CD4-positive, alpha-beta memory T cell (primary cell): ENCODE results near the gene GPR176. TPM values are rescaled to one million over a fixed set of nuclear protein-coding genes. Genes with fewer than 3 reads are reported as not detected.
"Not testable (repeated sequence)": the region's sequence is repeated elsewhere in the genome, so short reads cannot be mapped to it uniquely, and the experiment has no call there.

Source experiments
- CTCF ChIA-PET: fragments of 350-600 bp; sonication (Branson Sonifier 250); formaldehyde crosslinking; loops from one replicate; lab custom pipeline; 2021; ENCODE audit warnings: inconsistent platforms; ENCODE audit not compliant: partially characterized antibody; lab: Charles Lee
- POLR2A ChIA-PET: fragments of 350-600 bp; sonication (Branson Sonifier 250); formaldehyde crosslinking; loops from one replicate; lab custom pipeline; 2021; ENCODE audit not compliant: partially characterized antibody; lab: Charles Lee
- DNase-seq, 5 donors: peaks; one replicate each; pipeline versions ENCODE4 v3.0.0 to v3.0.0-alpha.2; 2020 to 2022; ENCODE audit warnings: mixed read lengths in 1 of 5
- H3K27ac ChIP-seq: one replicate; pipeline ENCODE4 v1.7.0; 2013; ENCODE audit warnings: low read depth, low read length
- H3K27me3 ChIP-seq: 2 replicates; pipeline ENCODE4 v1.7.0; 2013; ENCODE audit warnings: mild to moderate bottlenecking, low read length, moderate library complexity; ENCODE audit not compliant: insufficient read depth
- H3K36me3 ChIP-seq: 2 replicates; pipeline ENCODE4 v1.7.0; 2013; ENCODE audit warnings: mild to moderate bottlenecking, low read length, moderate library complexity; ENCODE audit not compliant: insufficient read depth
- H3K4me1 ChIP-seq: 2 replicates; pipeline ENCODE4 v1.7.0; 2013; ENCODE audit warnings: mild to moderate bottlenecking, low read length, moderate library complexity; ENCODE audit not compliant: insufficient read depth
- H3K4me3 ChIP-seq, 2 donors: one replicate each; pipeline ENCODE4 v1.7.0; 2013; ENCODE audit warnings: low read length in 2 of 2, mild to moderate bottlenecking in 1 of 2
- H3K9me3 ChIP-seq, 2 donors: one replicate each; pipeline ENCODE4 v1.7.0; 2013; ENCODE audit warnings: low read length in 2 of 2, control low read depth in 1 of 2; ENCODE audit not compliant: control insufficient read depth in 1 of 2
- H3K27ac Mint-ChIP-seq, 7 donors: one replicate each; pipeline ENCODE4 v1.8.0; 2020 to 2021; ENCODE audit warnings: mixed read lengths in 7 of 7, mild to moderate bottlenecking in 6 of 7, inconsistent platforms in 3 of 7, moderate library complexity in 3 of 7
- H3K27me3 Mint-ChIP-seq, 2 donors: one replicate each; pipeline ENCODE4 v1.8.0; 2020 to 2021; ENCODE audit warnings: mixed read lengths in 2 of 2
- H3K36me3 Mint-ChIP-seq, 2 donors: one replicate each; pipeline ENCODE4 v1.8.0; 2020 to 2021; ENCODE audit warnings: mixed read lengths in 2 of 2, inconsistent platforms in 1 of 2, mild to moderate bottlenecking in 1 of 2
- H3K4me1 Mint-ChIP-seq, 4 donors: one replicate each; pipeline ENCODE4 v1.8.0; 2020 to 2021; ENCODE audit warnings: mixed read lengths in 4 of 4, mild to moderate bottlenecking in 1 of 4
- H3K4me3 Mint-ChIP-seq, 8 donors: one replicate each; pipeline ENCODE4 v1.8.0; 2020 to 2021; ENCODE audit warnings: mixed read lengths in 8 of 8, mild to moderate bottlenecking in 7 of 8, moderate library complexity in 6 of 8, inconsistent platforms in 3 of 8
- H3K9me3 Mint-ChIP-seq, 8 donors: one replicate each; pipeline ENCODE4 v1.8.0; 2020 to 2021; ENCODE audit warnings: mixed read lengths in 8 of 8, mild to moderate bottlenecking in 5 of 8, inconsistent platforms in 3 of 8, moderate library complexity in 1 of 8
- intact Hi-C: fragments of 100-400 bp; cut with micrococcal nuclease; formaldehyde crosslinking; loops from one replicate; pipeline ENCODE4 v1.15.1; 2023
- polyA plus RNA-seq, 2 donors: library from polyadenylated mRNA; unstranded; fragments of 300-500 nt; fragmentation: Illumina TruSeq; gene quantifications; one replicate each; pipeline ENCODE4 v1.2.3, GENCODE V29; 2021
- total RNA-seq, 2 experiments: library from RNA; stranded (reverse); gene quantifications; one replicate each; pipeline ENCODE4 v1.2.3, GENCODE V29; 2021

Gene GPR176
- total and polyA plus RNA-seq, 4 experiments from 2014 or later: not detected

DNA sequence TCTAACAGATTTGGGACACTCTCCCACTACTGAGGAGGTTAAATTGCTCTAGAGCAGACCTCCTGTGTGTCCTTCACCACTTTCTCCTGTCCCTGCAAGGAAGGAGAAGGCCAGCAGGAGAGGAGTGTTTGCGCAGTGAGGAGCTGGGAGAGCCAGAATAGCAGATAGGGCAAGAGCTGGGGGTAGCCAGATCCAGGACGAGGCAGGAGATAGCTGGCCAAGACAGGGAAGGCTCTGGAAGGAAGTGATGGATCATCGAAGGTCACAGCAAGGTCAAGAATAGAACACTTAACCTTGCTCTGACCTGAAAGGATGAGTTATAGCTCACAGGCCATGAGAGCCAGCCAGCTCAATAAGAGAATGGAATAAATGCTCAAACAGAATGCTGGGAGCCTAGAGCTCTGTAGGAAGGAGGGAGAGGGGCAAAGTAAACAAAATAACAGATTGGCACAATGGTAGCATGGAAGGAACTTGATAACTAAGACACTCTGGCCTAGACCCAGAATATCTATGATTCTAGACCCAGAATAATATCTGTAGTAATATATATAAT is 99.9 kb downstream of the GPR176 start:
- Mint-ChIP-seq H3K27ac (no peak overlapping the region), H3K36me3 (no peaks in the 10 kb centered on the region), H3K4me1 (no peaks in the 10 kb centered on the region), H3K4me3 (no peak overlapping the region), H3K27me3 (peaks cover 4% of the 10 kb centered on the region in 2 donors), H3K9me3 (no peaks in the 10 kb centered on the region)
- H3K27ac ChIP-seq: no peak overlapping the region
- no peaks in the 10 kb centered on the region for H3K4me1 ChIP-seq
- intact Hi-C loops: no loop called here
- H3K9me3 ChIP-seq: no peaks in the 10 kb centered on the region
- H3K36me3 ChIP-seq: no peaks in the 10 kb centered on the region
- no peak for DNase-seq
- CTCF ChIA-PET: no interaction called here
- H3K27me3 ChIP-seq: no peaks in the 10 kb centered on the region
- POLR2A ChIA-PET: no interaction called here
- H3K4me3 ChIP-seq: no peak overlapping the region

DNA sequence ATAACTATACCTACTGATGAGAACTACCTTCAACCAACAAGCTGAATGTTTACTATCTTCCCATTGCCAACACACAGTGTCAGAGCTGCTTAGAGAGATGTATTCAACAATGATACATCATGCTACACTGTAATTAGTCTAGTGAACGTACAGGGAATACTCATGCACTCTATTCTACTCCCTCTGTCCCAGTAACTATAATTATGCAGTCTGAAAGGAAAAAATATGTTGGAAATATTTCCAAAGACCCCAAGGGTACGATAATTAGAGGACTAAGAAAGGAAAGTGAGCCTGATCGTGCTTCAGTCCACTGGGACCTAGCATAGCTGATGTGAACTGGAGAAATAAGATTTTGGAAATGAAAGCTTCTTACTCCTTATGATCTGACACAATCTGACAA is 100.5 kb downstream of the GPR176 start:
- no peaks in the 10 kb centered on the region for H3K27me3 ChIP-seq
- CTCF ChIA-PET: no interaction called here
- Mint-ChIP-seq H3K4me3 (no peak overlapping the region), H3K9me3 (no peaks in the 10 kb centered on the region), H3K27ac (no peak overlapping the region), H3K27me3 (peaks cover 4% of the 10 kb centered on the region in 2 donors), H3K36me3 (no peaks in the 10 kb centered on the region), H3K4me1 (no peaks in the 10 kb centered on the region)
- H3K27ac ChIP-seq: no peak overlapping the region
- no peaks in the 10 kb centered on the region for H3K4me1 ChIP-seq
- POLR2A ChIA-PET: no interaction called here
- no peaks in the 10 kb centered on the region for H3K36me3 ChIP-seq
- no peak overlapping the region for H3K4me3 ChIP-seq
- DNase-seq: no peak
- H3K9me3 ChIP-seq: no peaks in the 10 kb centered on the region
- intact Hi-C loops: no loop called here

DNA sequence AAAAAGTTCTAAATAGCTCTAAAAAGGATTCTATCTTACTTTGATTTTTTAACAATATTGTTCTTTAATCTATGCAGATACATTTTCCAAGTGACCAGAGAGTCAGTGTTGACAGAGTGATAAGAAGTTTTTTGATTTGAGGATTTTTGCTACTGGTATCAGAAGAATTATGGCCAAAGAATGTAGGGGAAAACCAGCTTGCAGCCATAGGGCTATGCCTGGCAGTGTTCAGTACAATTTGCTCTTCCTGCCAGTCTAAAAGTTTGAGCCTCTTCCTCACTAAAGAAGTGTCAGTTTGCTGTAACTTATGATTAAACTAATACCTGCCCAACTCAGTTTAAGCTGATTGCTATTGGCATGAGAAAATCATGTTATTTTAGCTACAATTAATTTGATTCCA is 102.2 kb downstream of the GPR176 start:
- Histone ChIP-seq H3K4me1 (no peaks in the 10 kb centered on the region), H3K27ac (no peak overlapping the region), H3K27me3 (no peaks in the 10 kb centered on the region), H3K36me3 (no peaks in the 10 kb centered on the region), H3K9me3 (no peaks in the 10 kb centered on the region), H3K4me3 (no peak overlapping the region)
- POLR2A ChIA-PET: no interaction called here
- H3K4me3 Mint-ChIP-seq: no peak overlapping the region
- H3K4me1 Mint-ChIP-seq: no peaks in the 10 kb centered on the region
- no peaks in the 10 kb centered on the region for H3K9me3 Mint-ChIP-seq
- intact Hi-C loops: no loop called here
- no peaks in the 10 kb centered on the region for H3K36me3 Mint-ChIP-seq
- no peak for DNase-seq
- H3K27me3 Mint-ChIP-seq: peaks cover 4 to 5% of the 10 kb centered on the region in 2 donors
- CTCF ChIA-PET: no interaction called here
- H3K27ac Mint-ChIP-seq: no peak overlapping the region

DNA sequence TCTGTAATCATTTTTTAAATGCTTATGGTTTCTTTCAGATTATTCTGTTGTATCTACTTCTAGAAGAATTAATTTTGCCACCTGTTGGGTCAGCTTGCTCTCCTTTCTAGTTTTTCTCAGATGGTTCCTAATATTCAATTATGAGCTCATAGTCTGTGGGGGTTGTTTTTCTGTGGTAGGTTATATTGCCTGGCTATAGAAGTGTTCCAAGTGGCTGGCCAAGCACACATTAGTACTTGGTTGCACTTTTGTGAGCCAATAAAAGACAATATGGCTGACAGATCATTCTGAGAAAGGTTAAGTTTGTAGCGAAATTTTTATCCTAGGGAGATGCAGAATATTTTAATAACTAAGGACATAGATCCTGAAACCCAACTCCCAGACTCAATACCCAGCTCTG is 105.6 kb downstream of the GPR176 start:
- Histone ChIP-seq H3K27me3 (no peaks in the 10 kb centered on the region), H3K4me3 (no peak overlapping the region), H3K36me3 (no peaks in the 10 kb centered on the region), H3K4me1 (no peaks in the 10 kb centered on the region), H3K9me3 (no peaks in the 10 kb centered on the region), H3K27ac (no peak overlapping the region)
- Mint-ChIP-seq H3K27ac (no peak overlapping the region), H3K36me3 (no peaks in the 10 kb centered on the region), H3K4me3 (no peak overlapping the region), H3K9me3 (no peaks in the 10 kb centered on the region), H3K4me1 (no peaks in the 10 kb centered on the region), H3K27me3 (peaks cover 10 to 11% of the 10 kb centered on the region in 2 donors)
- no peak for DNase-seq
- intact Hi-C loops: no loop called here
- CTCF ChIA-PET: no interaction called here
- POLR2A ChIA-PET: no interaction called here

DNA sequence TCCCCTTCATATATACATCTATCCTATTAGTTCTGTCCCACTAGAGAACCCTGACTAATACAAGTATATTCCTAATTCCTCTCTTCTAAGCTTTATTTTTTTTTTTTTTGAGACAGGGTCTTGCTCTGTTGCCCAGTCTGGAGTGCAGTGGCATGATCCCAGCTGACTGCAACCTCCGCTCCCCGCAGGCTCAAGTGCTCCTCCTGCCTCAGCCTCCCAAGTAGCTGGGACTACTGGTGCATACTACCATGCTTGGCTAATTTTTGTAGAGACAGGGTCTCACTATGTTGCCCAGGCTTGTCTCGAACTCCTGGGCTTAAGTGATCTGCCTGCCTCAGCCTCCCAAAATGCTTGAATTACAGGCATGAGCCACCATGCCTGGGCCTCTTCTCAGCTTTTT is 107.4 kb downstream of the GPR176 start:
- H3K9me3 ChIP-seq, H3K36me3 Mint-ChIP-seq, H3K9me3 Mint-ChIP-seq, H3K27ac Mint-ChIP-seq, H3K27me3 ChIP-seq, CTCF ChIA-PET, H3K4me1 ChIP-seq, H3K27ac ChIP-seq, POLR2A ChIA-PET, H3K36me3 ChIP-seq, H3K4me1 Mint-ChIP-seq, intact Hi-C loops, DNase-seq, H3K4me3 Mint-ChIP-seq, H3K4me3 ChIP-seq: not testable (repeated sequence)
- peaks cover 22% of the 10 kb centered on the region in 2 donors for H3K27me3 Mint-ChIP-seq

DNA sequence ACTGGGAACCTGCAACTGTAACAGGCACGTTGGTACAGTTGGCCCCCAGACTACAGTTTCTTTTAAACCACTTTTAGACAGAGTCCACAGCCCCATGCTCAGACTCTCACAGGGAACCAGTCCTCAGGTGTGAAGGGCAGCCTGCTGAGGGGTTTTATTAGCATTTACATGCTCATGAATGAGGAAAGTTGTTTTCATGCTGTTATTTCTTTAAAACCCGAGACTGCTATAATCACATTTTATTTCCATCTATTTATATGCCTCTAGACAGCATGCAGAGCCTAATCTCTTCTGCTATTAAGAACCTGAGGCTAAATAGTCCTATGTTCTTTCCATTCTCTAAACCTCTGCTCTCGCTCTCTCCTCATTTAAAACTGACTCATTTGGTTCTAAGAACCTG is 111.2 kb downstream of the GPR176 start:
- Histone ChIP-seq H3K4me1 (no peaks in the 10 kb centered on the region), H3K4me3 (no peak overlapping the region), H3K27ac (no peak overlapping the region), H3K9me3 (no peaks in the 10 kb centered on the region), H3K36me3 (no peaks in the 10 kb centered on the region), H3K27me3 (peaks cover 8% of the 10 kb centered on the region)
- Mint-ChIP-seq H3K4me1 (no peaks in the 10 kb centered on the region), H3K27ac (no peak overlapping the region), H3K4me3 (no peak overlapping the region), H3K27me3 (peaks cover 20 to 23% of the 10 kb centered on the region in 2 donors), H3K9me3 (no peaks in the 10 kb centered on the region), H3K36me3 (no peaks in the 10 kb centered on the region)
- DNase-seq: no peak
- ChIA-PET CTCF (no interaction called here), POLR2A (no interaction called here)
- intact Hi-C loops: no loop called here

DNA sequence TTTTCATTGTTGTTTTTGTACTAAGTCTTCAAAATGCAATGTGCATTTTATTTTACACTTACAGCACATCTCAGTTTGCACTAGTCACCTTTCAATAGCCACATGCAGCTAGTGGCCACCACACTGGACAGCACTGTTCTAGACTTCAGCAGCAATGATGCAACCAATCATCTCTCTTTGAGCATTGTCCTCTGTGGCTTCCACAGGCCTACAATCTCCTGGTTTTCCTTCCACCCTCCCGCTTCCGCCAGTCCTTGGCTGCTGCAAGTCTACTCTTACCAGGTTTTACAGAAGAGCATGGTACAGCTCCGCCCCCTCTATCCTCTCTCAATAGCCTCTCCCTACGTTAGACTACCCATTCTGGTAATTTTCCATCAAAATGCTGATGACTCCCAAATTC is 112.3 kb downstream of the GPR176 start:
- CTCF ChIA-PET: no interaction called here
- H3K27me3 Mint-ChIP-seq: peaks cover 18 to 28% of the 10 kb centered on the region in 2 donors
- POLR2A ChIA-PET: no interaction called here

DNA sequence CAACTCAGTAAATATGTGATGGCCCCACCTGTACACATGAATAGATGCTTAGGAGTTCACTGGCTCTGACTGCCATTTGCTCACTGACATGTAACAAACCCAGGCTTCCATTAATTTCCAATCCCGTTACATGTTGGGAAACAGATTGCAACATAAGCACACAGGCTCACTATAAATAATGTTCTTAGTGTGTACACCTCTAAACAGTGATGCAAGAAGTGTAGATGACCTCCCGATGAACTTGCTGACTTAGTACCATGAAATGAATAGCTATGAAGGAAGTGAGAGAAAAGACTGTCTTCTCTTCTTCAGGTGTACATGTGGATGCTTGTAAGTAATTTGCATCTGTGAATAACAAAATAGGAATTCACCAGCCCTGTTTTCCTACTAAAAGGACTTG is 116.0 kb downstream of the GPR176 start:
- H3K27me3 ChIP-seq: peaks cover 8% of the 10 kb centered on the region
- Mint-ChIP-seq H3K9me3 (no peaks in the 10 kb centered on the region), H3K27me3 (peaks cover 16 to 34% of the 10 kb centered on the region in 2 donors), H3K27ac (no peak overlapping the region), H3K36me3 (no peaks in the 10 kb centered on the region), H3K4me1 (no peaks in the 10 kb centered on the region), H3K4me3 (no peak overlapping the region)
- no peak for DNase-seq
- intact Hi-C loops: no loop called here
- no peaks in the 10 kb centered on the region for H3K36me3 ChIP-seq
- no peak overlapping the region for H3K27ac ChIP-seq
- H3K4me3 ChIP-seq: no peak overlapping the region
- ChIA-PET POLR2A (no interaction called here), CTCF (no interaction called here)
- H3K4me1 ChIP-seq: no peaks in the 10 kb centered on the region
- H3K9me3 ChIP-seq: no peaks in the 10 kb centered on the region

More for the DNA sequence above, 112.3 kb downstream of the GPR176 start:
- H3K4me1 Mint-ChIP-seq: no peaks in the 10 kb centered on the region
- no peaks in the 10 kb centered on the region for H3K9me3 Mint-ChIP-seq
- no peak for DNase-seq
- Histone ChIP-seq H3K4me1 (no peaks in the 10 kb centered on the region), H3K36me3 (no peaks in the 10 kb centered on the region), H3K9me3 (no peaks in the 10 kb centered on the region), H3K4me3 (no peak overlapping the region), H3K27ac (no peak overlapping the region), H3K27me3 (peaks cover 8% of the 10 kb centered on the region)
- no peak overlapping the region for H3K27ac Mint-ChIP-seq
- intact Hi-C loops: no loop called here
- no peaks in the 10 kb centered on the region for H3K36me3 Mint-ChIP-seq
- H3K4me3 Mint-ChIP-seq: no peak overlapping the region
